GM12872 (cell line): ENCODE results near the gene ZBTB7A.

ENCODE experiments used
- CTCF ChIP-seq: IDR thresholded peaks from 3 replicates; pipeline ENCODE4 v1.5.1; 2011; ENCODE audit warnings: low read depth, mild to moderate bottlenecking, low read length, moderate library complexity; ENCODE audit not compliant: insufficient read depth

The ZBTB7A gene

GRCh38 chr19:4059891-4060620 lies 6.6 kb downstream of the ZBTB7A start:
- no peak for TF ChIP-seq CTCF

GRCh38 chr19:4059453-4059871 lies 7.2 kb downstream of the ZBTB7A start:
- no peak for TF ChIP-seq CTCF

GRCh38 chr19:4058693-4059452 lies 7.8 kb downstream of the ZBTB7A start:
- TF ChIP-seq CTCF: no peak

- TF ChIP-seq CTCF: no peak
Measured at GRCh38 chr19:4057931-4058692, 8.6 kb downstream of the ZBTB7A start.

GRCh38 chr19:4055209-4055552 lies 11.5 kb downstream of the ZBTB7A start:
- TF ChIP-seq CTCF: no peak

GRCh38 chr19:4054441-4055208 lies 12.1 kb downstream of the ZBTB7A start:
- no peak for TF ChIP-seq CTCF
